NK-92 (cell line): ENCODE measurements around the gene PLCL2.

Source experiments
- DNase-seq: peaks from one replicate; lab custom pipeline; 2025; ENCODE audit not compliant: unreplicated experiment; lab: John Stamatoyannopoulos, UW

PLCL2 gene

DNA sequence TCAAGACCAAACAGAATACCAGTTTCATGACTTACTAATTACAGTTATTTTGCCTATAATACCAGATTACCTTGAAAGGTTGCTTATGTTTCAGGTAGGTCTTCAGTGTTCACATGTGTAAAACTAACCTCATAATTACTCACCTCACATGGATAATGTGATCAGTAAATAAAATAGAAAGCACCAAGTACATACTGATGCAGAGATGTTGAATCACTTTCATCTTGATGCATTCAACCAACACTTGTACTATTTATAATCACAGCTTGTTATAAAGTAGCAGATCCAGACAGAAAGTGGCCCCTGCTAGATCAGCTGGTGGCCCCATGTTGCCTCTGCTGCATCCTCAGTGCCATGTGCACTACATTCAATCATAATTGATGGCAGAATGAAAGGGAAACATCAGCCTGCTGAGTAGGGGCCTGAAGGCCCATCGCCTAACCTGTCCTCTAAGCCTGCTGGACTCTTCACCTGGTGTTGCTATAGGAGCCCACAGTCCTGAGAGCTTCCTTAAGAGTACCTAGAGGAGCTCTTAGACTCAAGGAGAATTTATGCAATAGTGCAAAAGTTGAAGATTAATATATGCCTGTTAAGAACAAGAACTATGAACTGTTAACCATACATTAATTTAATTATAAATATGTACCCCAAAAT, 154.3 kb downstream of the PLCL2 start:
- no peak for DNase-seq

DNA sequence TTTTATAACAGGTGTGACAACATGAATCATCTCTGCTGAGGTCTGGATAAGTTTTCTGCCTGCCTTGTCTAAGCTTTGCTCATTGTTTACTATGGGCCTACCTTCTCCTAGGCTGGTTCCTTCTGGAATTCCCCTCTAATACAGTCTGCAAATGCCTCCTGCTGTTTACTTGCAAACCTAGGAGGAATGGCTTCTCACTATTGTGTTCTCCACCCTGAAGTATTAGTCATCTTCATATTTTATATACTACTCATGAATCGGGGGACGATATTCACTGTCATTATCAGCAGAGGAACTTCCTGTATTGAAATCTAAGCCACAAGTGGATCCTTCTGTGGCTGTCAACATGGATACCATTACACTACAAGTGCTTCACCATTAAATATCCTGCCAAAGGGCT, 154.8 kb downstream of the PLCL2 start:
- DNase-seq, result no peak

DNA sequence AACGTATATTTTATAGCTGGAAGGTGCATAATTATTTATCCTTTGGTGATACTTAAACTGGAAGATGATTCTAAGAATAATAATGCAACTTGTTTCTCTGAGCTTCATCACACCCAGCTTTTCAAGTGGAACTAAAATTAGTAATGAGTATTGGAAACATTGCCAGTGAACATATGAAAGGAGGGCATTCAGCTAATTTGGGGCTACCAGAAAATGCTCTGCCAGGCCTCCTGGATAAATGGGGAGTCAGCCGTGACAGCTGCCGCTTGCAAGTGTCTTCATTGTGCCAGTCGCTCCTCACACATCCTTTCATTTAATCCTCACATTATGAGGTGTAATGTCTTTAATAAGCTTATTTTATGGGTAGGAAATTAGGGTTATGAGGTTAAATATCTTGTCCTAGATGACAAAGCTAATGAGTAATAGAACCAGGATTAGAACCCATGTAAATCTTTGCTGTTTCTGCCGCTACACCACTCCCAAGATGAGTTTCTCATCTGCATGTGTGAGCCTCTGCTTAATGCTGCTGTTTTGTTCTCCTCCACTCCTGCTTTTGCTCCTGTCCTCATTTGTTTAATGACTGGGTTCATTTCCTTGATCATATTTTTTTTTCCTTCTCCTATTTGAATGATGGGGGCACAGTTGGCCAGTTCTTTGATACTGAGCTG, 155.7 kb downstream of the PLCL2 start:
- DNase-seq, result no peak

DNA sequence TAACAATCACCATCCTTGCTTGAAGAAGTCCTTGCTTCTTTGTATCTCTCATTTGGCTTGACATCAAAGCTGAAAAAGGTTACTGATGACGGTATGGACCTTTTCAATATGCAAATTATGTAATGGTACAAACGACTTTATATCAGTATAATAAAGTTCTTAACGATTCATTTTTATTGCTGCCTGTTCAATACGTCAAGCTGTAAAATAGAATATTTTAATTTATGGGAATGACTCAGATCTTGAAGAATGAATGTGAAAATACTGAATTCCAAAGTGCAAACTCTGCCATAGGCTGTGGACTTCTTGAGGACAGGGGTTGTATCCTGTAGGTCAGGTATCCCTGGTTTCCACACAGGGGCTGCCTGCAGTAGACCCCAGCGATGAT, 156.2 kb downstream of the PLCL2 start:
- DNase-seq, result no peak

DNA sequence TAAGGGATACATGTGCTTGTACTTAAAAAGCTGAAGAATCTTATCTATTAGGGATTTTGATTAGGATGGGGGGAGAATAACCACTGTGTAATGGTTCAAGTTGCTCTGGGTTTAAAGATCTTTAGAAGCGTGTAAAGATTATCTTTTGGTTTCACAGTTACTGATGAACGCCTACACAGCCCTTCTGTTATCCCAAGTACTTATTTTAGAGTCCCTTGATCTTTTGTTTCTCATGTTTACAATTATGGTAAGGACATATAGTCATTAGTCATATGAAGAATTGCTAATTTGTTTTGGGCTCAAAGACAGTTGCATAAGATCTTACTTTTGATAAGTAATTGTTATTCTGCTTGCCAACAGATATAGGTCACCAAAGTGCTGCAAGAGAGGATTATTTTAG, 160.1 kb downstream of the PLCL2 start:
- DNase-seq, result no peak

DNA sequence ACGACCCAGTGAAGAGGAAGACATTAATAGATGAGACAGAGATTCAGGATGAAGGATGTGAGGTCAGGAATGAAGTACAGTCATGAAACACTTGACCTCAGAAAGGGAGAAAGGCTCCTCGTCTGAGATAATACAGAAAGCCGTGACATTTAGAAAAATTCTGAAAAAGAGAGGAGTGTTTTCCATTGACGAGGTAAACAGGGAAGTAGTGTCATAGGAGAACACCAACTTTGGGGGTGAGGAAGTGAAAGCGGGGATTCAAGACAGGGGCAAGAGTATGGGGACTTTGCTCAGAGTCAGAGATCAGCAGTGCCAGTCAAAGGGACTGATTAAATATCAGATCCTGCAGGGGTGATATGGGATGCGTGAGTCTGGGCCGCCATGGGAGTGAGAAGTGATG, 160.9 kb downstream of the PLCL2 start:
- DNase-seq, result no peak

DNA sequence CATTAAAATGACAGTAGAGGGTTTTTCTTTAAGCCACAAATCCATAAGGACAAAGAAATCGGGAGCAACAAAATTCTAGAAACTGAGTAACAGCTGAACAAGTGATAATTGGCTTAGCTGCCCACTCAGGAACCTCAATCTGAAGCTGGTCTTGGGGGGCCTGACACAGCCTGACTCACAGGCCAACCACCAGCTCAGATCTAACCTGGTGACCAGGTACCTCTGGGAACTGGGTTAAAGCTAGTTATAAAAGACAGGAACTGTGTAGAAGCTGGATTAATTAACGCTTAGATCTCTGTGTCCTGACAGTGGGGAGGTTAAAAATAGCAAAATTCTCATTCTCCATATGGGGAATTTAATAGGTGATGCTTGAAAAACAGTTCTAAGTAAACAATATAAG, 161.9 kb downstream of the PLCL2 start:
- DNase-seq, result no peak

DNA sequence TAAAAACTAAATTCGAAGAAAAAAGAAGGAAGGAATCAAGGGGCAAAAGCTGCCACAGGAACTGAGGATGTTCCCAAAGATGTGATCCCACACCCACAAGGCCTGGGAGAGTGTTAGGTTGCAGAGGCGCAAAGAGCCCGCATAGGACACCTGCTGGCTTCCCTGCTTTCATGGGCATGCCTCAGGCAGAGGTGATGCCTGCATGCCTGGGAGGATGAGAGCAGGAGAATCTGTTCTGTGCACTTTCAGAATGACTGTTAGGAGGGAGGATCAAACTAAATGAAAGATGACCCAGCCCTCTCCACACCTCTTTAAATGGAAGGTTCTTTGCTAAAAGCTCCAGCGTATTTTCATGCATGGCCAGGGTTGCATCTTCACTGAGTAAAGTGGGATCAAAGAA, 162.4 kb downstream of the PLCL2 start:
- no peak for DNase-seq

DNA sequence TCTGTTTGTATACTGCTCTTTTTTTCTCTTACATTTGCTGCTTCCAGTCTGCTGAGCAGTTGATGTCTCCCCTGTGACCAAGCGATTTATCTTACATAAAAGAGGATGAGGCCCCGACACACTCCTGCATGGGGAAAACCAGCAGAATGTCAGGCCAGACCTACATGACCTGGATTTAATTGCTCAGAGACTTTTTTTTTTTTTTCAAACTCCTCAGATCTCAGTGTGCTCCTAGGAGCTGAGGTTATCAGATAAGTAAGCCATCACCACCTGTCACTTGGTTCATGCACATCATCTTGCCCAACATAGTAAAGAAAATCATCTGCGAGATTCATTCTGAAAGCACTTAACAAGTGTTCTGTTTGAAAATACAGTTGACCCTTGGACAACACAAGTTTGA, 163.1 kb downstream of the PLCL2 start:
- no peak for DNase-seq

DNA sequence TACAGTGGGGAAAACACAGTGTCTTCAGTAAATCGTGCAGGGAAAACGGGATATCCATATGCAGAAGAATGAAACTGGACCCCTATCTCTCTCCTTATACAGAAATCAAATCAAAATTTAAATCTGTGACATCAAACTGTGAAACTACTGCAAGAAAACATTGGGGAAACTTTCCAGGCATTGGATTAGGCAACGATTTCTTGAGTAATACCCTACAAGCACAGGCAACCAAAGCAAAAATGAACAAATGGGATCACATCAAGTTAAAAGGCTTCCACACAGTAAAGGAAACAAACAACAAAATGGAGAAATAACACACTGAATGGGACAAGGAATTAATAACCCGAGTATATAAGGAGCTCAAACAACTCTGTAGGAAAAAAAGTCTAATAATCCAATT, 165.3 kb downstream of the PLCL2 start:
- DNase-seq, result no peak

DNA sequence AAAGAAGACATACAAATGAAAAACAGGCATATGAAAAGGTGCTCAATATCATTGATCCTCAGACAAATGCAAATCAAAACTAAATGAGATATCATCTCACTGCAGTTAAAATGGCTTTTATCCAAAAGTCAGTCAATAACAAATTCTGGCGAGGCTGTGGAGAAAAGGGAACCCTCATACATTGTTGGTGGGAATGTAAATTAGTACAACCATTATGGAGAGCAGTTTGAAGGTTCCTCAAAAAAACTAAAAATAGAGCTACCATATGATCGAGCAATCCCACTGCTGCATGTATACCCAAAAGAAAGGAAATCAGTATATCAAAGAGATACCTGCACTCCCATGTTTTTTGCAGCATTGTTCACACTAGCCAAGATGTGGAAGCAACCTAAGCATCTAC, 165.8 kb downstream of the PLCL2 start:
- DNase-seq, result no peak

DNA sequence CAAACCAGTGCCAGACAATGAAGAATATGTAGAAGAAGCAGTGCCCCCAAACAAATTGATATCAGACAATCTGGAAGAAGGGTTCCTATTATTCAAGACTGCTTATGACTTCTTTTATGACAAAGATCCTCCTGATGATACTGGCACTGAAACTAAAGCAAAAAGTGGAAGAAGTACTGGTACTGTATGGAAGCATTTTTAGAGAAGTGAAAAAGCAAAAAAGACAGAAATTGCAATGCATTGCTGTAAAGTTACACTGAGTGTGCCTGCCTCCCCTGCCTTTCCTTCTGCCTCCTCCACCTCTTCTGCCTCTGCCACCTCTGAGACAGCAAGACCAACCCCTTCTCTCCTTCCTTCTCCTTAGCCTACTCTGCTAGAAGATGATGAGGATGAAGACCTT, 167.6 kb downstream of the PLCL2 start:
- DNase-seq, result no peak

DNA sequence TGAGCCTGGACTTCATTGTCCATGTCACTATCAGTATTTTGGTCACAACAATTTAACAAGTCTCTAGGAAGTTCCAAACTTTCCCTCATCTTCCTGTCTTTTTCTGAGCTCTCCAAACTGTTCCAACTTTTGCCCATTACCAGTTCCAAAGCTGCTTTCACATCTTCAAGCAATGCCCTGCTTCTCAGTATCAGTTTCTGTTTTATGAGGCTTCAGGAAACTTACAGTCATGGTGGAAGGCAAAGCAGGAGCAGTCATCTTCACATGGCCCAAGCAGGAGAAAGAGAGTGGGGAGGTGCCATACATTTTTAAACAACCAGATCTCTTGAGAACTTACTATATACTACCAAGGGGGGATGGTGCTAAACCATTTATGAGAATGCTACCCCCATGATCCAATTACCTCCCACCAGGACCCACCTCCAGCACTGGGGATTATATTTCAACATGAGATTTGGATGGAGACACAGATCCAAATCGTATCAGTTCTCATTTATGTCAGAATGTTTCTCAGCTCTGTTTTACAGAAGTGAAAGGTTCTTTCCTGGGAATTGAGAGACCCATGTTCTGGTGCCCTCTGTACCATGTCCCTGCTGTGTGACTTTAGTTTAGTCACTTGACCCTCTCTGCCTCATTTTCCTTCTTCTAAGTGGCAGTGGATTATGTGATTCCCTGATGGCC, 169.7 kb downstream of the PLCL2 start:
- DNase-seq, result no peak

DNA sequence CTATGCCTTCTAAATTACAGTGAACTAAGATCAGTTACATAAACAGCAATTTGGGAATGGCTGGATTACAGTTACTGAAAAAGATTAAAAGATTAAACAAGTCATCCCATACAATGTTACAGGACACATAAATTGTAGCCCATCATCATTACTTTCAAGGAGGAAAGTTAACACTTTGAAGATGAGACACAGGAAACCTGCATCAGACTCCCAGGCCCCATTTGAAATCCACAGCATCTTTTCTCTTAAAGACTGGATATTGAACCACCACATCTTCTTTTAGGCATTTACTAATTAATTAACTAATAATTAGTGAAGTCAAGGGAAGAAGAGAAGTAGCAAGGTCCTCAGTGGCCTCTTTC, 170.2 kb downstream of the PLCL2 start:
- no peak for DNase-seq

DNA sequence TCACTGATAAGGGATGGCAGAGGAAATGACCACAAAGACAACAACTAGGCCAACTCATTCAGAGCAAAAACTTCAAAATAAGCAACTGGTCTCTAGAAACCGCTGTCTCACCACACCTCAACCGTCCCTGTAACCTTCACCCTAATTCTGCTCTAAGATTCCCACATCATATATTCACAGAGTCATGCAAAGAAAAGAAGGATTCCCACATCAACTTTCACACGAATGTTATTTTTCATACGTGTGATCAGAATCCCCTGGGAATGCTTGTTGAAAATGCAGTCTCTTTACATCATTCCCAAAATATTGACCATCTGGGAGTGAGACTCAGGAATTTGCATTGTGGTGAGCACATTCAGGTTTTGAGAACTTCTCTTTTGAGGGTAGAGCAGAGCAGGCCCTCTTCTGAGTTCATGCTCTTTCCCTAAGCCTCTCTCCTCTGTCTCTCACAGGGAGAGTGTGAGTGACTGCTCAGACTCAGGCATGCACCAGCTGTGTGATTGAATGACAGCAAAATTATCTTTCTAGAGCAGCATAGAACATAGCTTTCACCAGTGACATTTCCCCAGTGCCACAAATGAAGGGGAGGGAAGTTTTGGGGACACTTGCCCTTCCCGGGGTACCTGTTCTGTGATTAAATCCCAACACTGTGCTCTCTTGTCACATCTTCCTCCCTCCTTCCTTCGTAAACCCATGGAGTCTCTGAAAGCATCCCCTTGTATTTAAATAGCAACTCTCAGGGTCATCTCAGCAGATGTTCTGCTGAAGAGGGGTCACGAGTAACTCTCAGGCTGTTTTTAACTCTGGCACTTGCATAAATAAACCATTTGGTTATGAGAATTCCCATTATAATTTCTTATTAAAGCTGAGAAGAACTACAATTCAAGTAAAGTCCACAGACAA, 170.9 kb downstream of the PLCL2 start:
- no peak for DNase-seq

DNA sequence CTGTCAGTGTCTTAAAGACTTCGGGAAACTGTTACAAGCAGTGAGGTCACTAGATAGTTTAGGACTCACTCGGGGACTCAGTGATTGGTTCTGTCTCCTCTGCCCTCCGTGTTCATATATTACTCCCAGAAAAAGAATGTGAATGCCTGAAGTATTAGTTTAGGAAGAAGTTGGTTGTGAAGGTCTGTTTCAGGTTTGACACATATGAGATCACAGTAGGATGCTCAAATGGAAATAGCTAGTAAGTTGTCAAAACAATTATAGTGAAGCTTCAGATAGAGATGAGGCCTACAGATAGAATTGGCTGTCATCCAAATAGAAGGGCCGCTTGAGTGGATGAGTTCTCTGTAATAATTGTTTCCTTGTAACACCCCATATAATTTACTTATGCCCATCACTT, 172.6 kb downstream of the PLCL2 start:
- DNase-seq, result no peak

DNA sequence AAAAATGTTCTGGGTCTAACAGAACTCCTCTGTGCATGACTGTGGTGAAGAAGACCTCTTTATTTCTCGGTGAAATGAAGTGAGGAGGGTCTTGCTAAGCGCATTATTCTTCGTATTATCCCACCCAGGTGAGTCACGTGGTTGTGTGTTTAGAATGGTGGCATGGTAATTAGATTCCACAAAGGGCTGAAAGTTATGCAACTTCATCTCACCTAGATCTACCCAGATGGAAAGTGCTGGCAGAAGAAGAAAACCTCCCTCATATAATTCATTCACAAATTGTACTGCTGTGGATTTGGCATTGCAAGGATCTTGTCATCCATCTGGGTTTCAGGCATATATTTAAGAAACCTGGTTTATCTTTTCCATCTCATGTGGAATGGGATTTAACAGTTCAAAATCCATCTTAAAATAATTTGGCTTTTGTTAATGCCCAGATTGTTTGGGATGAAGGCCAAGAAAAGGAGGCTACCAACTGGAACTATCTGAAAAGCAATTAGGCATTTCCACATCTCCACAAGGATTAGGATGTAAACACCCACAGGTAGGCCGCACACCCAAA, 175.3 kb downstream of the PLCL2 start:
- DNase-seq, result no peak

DNA sequence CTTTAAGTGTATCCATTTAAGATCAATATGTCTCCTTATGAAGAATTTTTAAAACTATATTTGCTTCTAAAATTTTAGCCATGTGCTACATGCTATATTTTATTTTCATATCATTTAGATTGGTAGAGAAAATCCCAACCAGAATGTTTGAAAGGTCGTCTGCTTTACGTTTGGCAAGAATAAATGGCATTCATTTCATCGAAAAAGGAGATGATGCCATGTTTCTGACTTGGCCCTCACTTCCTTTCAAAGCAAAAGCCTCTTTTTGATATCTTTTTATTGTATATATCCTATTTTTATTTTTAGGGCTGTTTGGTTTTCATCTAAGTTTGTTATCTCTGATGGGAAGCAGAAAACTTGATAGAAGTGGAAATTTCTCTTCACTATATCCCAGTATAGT, 176.2 kb downstream of the PLCL2 start:
- no peak for DNase-seq

DNA sequence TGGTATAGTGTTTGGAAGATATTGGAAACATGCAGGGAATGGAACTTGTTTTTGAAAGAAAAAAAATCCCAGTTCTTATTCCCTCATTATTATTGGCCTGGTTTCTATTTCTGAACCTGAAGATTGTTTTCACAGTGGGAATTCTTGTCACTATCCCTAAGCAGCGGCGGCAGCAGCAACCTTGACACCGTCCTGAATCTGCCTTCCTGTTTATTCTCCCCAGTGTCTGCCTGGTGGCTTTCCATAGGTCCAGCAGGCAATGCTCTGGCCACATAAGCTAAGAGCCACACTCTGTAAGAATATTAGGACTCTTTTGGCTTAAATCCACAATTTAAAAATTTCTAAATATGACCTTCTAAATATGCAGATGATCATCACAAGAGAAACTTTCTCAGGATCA, 178.0 kb downstream of the PLCL2 start:
- no peak for DNase-seq

DNA sequence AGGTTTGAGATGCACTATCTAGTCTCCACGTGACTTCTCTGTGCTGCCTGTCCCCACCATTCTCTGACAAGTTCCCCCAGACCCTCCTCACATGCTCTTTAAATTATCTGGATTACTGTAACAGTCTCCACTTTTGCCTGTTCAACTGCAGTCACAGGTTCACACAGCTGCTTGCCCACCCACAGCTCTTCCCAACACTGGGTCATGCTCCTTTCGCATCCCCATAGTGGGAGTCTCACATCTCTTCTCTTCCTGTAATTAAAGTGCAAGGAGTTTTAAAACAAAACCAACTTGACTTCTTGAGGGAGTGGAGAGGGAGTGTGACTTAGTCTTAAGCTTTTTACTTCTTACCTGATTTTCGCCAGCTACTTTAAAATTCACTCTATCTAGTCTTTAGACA, 178.8 kb downstream of the PLCL2 start:
- no peak for DNase-seq

DNA sequence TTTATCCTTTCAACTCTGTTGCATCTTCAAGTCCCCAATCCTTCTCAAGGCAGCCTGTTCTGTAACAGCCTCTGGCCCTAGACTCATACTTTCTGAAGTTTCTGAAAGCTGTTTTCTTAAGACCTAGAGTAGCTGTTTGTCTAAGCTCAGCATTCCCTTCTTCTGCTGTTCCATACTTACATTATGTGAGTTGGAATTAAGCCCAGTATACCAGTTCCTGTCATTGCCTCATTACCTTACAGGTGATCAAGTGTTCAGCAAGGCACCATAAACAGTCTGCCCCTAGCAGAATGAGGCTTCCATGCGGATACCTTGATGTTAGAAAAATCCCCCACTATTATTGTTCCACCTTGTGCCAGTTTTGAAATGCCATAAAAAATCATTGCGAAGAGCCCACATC, 180.6 kb downstream of the PLCL2 start:
- DNase-seq, result no peak
